NOMO-1 treated with DMSO at 0.1 percent for 48 hours (cell line): ENCODE results near the gene MTA2.
"Not testable (repeated sequence)": the region's sequence is repeated elsewhere in the genome, so short reads cannot be mapped to it uniquely, and the experiment has no call there.

Source experiments
- DNase-seq: peaks from one replicate; lab custom pipeline; 2025; ENCODE audit not compliant: unreplicated experiment; lab: John Stamatoyannopoulos, UW

MTA2 gene

DNA sequence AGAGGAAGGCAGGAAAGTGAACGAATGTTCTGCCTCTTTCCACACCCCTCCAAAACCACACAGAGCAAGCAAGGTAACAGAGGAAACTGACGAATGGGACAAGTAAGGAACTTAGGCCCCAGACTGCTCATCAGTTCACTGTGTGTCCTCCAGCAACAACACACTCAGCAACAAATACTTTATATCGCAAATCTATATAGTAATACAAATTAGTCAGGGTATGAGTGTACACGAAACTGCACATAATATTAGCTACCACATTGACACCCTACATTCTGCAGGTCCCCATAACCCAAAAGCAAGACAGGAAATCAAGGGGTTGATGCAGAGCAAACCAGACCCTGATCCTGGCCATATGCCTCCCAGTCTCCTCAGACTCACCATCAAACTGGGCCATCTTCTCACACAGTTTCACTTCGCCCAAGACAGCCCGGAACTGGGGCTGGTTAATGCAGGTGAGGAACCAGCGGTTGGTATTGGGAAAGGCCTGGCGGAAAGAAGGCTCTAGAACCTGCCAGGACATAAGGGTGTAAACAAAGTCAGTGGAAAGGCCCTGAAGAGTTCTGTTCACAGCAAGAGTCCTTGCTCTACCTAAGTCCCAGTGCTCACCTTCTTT is 34.5 kb downstream of the MTA2 start:
- DNase-seq, result no peak

DNA sequence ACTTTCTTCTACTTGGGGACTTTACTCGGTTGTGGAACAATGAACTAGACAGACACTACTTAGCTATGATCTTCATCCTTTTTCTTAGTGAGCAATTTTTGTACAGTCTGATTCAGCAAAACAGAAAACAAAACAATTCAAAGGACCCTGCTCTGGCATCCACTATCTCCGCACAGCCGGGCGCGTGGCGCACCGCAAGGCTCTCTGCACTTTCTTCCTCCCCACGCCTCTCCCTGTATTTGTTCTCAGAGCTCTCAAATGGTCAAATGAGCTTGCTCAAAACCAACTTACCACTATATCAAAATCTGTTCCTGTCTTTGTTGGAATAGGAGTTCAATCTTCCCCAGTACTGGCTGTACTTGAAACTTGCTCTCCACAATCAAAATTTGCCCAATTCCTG is 35.4 kb downstream of the MTA2 start:
- no peak for DNase-seq

DNA sequence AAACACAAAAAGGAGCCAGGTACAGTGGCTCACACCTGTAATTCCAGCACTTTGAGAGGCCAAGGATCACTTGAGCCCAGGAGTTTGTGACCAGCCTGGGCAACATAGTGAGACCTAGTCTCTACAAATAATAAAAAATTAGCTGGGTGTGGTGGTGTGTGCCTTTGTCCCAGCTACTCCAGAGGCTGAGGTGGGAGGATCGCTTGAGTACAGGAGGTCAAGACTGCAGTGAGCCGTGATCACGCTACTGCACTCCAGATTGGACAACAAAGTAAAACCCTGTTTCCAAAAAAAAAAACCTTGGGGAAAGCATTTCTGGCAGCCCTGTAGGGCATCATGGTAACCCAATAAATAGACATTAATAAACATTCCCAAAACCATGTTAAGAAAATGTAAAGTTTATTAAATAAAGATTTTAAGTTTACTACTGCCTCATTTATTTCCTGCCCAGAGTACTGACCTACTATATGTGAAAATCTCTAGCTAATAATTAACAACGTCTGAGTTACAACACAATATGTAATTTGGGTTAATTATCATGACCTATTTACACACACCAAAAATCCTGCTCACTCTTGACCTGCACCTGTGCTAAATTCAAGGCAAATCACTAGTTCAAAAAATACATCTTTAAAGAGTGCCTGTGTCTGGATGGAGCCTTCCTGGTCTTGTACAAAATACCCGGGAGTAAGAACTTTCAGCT is 36.4 kb downstream of the MTA2 start:
- no peak for DNase-seq

DNA sequence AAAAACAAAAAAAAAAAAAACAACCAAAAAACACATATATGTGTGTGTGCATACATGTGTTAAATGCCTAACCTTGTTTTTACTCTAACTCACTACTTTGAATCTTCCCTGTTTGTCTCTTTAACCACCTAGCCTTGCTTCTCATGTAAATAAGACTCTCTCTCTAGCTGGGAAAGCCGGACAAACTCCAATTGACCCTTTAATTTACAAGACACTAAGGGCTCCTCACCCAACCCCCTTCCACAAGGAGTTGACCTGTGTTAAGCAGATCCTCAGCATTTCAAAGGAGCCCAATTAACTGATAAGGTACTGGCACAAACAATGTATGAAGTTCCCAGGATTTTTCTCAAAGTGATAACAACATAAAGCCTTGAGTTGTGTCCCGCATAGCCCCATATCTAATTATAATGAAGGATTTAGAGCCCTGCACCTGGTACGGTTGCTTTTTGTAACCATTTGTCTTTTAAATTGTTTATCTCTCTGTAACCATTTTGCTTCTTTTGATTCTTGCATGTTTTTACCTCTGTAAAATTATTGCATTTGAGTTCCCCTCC is 39.9 kb downstream of the MTA2 start:
- not testable (repeated sequence) for DNase-seq

DNA sequence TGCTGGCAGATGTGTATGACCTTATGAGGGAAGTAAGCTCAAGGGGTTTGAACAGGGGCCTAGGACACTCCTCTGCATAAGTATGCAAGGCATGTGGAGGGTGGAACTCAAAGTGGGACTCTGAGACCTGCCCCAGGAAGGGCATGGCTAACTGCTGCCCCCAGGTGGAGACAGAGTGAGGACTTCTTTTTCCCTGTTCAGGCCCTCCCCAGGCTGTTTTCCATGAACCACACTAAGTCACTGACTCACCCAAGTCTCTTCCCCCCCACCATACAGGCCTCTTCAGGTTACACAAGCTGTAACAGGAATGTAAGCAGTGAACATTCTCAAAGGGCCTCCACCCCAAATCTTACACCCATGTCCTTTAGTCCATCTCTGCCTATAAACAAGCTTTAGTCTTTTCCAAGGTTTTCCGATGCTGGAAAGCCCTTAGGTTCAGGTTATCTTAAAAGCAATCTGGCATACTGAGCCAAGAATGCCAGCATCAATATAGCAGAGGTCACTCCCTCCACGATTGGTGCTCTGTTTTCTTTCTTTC is 41.0 kb downstream of the MTA2 start:
- DNase-seq, result peak; percentile 92

DNA sequence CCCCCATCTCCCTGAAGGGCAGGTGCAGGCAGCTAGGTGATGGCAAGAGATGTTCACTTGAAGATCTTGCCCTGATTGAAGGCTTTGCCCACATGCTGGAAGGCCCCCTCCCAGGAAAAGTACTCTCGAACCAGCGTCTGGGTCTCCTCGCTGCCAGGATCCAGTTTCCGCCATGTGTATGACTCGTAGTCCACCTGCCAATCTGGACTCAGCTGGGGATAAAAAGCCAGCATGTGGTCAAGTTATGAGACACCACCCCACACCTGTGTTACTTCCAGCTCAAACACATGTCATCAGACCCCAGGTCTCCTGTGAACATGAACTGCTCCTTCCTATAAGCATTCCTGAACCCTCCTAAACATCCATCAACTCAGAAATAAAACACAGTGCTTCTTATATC is 42.0 kb downstream of the MTA2 start:
- DNase-seq, result not testable (repeated sequence)

DNA sequence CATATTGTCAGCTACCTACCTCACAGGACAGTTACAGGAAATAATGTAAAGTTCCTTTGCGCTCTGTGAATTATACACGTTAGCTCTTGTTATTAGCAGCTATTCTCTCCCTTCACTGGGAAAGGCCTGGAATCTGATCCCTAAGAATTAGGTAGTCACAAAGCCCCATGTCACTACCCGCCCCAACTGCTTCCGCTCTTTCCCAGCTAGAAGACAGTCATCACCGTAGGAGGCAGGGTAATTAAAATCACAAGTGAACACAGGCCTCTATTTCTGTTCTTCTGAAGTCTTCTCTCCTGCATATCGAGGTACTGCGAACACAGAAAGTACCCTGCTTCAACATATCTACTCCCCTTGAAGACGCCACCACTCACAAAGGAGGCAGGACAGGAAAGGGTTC is 42.5 kb downstream of the MTA2 start:
- no peak for DNase-seq

DNA sequence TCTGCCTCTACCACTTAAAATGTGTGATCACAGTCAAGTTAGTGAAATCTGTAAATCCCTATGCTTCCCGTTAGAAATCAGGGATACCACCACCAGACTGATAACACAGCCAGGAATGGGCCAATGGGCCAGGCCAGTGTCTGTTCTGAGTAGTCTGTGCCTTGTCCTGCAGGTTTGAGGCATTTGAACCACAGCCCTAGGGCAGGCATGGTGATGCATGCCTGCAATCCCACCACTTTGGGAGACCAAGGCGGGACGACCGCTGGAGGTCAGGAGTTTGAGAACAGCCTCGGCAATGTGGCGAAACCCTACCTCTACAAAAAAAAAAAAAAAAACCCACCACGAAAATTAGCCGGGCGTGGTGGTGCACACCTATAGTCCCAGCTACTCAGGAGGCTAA is 43.0 kb downstream of the MTA2 start:
- no peak for DNase-seq

DNA sequence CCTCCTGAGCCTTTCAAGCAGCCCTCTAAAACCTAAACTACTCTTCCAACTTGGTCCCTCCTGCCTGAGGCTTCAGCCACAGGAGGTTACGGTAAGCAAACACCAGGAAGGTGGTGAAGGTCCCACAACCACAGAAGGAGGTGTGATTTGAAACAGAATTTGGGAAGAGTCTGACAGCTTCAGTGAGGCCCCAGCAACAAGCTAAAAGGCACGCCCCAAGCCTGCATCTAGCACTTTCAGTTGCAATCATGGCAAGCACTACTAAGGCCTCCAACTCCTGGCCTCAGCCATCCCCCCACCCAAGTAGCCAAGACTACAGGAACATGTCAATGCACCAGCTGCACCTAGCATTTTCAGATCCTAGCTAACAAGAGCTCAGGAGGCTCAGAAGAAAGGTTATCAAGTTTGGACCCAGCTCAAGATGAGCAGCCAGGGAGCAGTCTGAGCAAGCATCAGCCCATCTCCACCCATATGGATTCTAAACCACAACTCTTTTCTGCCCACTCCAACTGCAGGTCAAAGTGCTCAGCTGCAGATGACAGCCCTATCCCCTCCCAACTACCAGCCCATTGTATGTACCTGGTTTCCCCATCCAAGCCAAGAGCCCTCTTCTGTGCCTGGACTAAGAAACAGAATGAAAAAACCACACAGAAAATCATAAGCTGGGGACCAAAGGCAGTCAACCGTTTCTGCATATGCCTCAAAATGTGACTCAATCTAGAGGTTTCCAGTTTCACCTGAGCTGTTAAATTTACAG is 44.6 kb downstream of the MTA2 start:
- no peak for DNase-seq

DNA sequence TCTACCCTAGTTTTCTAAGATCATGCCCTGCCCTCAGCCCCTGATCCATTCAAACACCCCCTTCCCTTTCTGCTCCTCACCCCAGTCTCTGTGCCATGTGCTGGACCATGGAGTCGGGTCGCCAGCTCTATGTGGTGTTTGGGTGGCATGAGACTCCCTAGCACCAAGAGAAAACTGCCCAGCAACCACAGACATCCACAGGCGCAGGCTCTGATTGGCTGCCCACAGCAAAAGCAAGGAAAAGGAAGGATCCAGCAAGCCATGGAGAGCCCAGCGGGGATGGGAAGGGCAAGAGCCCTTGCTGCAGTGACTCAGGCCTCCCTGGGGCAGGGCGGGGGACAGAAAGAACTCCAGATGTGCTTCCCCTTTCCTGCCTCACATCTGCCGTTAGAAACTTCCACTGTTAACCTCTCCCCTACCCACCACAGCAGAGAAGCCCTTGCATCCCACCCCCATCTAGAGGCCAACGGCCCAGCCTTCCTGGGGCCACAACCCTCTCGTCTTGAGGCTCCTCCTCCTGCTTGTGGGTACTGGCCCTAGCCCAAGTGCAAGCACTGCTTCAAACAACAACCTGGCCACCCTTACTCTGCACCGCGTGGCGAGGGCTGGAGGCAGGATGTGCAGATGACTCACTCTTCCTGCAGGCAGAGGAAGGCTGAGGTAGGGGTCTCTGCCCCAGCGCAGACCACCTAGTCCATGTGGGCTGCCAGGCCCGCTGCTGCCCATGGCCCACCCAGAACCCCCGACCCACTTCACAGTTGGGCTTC is 45.4 kb downstream of the MTA2 start:
- DNase-seq, result peak; percentile 96

DNA sequence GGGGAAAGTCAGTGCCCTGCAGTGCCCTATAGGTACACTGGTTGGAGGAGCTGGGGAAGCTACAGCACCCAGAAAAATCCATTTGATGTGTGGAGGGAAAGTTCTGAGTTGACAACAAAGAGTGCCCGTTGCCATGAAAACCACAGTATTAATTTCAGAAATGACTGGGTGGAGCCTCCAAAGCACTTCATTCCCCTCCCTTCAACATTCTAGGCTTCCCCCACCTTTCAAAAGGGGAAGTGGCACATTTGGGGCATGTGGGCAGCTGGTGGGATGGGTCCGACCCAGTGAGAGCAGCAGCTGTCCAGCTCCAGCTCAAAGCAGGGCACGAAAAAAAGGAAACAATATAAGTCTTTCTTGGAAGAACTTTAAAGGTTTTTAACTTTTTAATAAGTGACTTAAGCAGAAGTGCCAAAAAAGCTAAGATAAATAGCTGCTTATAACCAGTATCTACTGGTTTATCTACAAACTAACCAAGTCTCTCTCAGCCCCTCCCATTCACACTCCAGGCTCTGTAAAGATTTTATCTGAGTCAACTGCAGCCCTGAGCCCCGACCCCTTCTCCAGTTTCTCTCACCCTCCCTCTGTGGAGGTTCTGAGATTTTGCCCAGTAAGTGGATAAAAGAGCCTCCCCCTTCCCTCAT is 46.1 kb downstream of the MTA2 start:
- peak; percentile 94 for DNase-seq

DNA sequence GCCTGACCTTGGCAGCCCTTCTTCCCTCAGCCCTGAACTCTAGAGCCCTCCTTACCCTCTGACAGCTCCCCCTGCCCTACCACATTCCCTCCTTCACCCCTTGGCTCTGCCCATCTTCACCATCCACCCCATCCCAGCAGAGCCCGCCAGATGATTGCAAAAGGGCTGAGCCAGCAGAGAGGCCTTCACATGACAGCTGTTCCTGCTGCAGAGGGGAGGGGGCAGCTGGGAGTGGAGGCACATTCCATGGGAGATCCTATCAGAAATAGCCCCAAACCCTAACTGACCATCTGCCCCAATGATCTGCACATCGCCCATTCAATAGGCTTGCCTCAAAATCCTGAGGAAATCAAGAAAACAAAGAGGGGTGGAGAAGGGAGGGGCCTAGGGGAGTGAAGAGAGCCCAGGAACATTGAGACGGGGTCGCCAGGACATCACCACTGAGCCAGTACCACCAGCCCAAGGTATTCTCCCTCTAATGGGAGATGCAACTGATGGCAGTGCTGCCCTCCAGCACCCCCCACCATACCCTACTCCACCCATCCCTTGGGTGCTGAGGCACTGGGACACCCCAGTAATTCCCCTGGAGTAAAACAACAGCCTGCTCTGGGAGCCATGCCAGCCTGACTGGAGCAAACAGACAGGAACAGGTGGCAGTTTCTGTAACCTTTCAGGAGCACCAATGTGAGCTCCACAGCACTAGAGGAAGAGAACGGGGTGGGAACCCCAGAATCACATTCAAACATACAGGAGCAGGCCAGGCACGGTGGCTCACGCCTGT is 47.1 kb downstream of the MTA2 start:
- DNase-seq, result no peak

DNA sequence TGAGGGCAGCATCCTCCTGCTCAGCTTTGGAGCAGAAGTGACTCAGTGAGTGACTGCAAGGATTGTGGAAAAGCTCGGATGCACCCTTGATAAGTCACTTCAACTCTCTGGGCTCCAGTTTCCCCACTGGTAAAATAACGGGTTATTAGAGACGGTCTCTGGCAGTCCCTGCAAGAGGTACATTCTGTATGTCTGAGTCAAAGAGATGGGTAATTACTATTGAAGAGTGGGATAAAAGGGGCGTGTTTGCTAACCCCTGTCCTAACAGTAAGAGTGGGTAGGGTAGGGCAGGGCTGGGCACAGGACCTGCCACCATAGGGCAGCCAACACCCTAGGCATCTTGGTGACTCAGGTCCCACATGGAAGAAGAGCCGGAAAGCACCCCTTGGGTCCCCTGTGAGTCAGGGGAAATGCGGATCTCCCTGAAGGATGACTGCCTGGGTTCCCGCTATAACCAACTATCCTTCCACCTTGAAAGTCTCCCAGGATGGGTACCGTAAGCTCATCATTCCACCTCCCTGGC is 47.8 kb downstream of the MTA2 start:
- no peak for DNase-seq

DNA sequence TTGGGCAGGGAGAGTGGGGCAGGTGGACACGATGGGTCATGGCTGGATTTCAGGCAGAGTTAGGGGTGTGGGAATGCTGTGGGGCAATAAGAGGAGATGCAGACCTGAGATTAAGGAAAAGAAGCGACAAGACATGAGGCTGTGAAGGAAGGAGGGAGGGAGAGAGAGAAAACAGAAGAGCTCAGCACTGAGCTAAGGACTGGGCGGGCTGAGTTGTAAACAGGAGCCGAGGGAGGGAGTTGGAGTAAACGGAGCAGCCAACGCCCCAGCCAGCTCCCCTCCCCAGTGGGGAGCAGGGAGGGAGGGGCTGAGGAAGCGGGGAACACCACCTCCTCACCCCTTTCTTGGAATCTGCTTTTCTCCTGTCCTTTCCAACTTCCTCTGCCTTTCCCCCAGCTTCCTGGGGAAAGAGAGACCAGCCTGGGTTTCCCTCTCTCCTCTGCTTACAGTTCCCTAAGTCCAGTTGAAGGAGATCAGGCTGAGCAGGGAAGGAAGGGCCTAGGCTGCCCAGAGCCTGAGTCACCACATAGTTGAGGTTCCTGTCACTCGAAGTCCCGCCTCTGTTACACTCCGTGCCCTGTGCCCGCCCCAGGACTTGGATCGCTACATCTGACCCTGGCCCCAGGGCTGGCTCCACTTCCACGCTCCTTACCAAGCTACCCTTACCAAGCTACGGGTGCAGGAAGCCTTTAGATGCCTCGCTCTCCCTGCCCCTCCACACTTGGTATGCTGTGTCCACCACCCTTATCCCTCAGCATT is 48.4 kb downstream of the MTA2 start:
- peak; percentile 89 for DNase-seq

DNA sequence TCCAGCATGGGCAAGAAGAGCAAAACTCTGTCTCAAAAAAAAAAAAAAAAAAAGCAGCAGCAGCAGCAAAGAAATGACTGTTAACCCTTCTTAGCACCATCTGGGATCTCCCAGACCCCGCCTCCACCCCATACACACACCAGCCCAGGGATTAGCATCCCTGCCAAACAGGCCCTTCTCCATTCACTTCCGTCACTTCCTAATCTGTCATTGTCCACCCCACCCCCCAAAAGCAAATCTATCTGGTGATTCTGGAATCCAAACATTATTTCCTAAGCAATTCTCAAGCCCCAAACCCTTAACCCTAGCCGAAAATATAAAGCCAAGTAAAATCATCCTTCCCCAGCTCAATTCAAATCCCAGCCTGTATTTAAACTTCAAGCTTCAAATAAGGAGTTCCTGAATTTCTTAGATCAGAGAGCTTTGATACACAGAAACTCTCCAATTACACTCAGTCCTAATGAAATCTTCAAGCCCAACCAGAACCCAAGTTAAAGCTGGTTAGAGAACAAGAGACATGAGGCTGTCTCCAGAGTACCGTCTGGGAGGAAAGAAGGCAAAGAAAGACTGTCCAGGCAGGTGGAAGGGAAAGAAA is 49.1 kb downstream of the MTA2 start:
- DNase-seq, result no peak

DNA sequence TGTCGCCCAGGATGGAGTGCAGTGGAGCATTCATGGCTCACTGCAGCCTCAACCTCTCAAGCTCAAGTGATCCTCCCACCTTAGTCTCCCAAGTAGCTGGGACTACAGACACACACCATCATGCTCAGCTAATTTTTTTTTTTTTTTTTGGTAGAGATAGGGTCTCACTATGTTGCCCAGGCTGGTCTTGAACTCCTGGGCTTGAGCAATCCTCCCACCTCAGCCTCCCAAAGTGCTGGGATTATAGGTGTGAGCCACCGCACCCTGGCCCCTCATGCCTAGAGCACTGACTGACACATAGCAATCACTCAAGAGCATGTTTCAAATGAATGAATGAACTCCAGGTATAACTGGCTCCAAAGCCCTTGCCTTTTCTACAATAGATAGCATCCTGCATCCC is 51.2 kb downstream of the MTA2 start:
- not testable (repeated sequence) for DNase-seq

DNA sequence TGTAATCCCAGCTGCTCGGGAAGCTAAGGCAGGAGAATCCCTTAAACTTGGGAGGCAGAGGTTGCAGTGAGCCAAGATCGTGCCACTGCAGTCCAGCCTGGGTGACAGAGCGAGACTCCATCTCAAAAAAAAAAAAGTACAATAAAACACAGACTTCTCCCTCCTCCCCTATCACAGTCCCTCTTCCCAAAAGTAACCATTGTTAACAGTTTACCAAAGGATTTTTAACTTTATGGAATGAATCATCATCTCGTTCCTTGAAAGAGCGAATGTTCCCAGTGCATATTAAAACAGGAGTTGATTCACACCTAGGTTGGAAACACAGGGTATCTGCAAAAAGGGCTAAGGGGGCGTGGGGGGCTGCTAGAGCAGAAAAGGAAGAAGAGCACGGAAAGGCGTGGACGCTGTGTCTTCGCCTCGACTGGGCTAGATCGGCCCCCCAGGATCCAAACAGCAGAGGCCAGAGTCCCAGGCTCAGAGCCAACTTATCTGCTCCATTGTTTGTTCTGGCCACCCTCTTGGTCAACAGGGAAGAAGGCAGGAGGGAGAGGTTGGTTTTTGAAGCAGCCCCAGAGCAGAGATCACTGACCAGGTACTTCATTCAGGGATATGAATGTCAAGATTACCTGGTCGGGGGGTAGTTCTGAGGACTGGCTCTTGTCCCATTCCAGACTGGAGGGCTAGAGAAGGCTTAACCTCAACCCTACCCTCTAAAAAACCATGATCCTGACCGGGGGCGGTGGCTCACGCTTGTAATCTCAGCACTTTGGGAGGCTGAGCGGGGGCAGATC is 52.9 kb downstream of the MTA2 start:
- DNase-seq, result no peak
